GM12801 (cell line): Measurements from ENCODE around the gene CECR2.

ENCODE experiments used
- CTCF ChIP-seq: IDR thresholded peaks from one replicate; pipeline ENCODE4 v1.5.1; 2011; ENCODE audit warnings: control low read depth; ENCODE audit not compliant: insufficient read length; ENCODE audit errors: extremely low read depth

CECR2 gene

GRCh38 chr22:17548010-17548755 is 178.9 kb downstream of the CECR2 start:
- no peak for TF ChIP-seq CTCF

GRCh38 chr22:17548756-17549035 is 179.4 kb downstream of the CECR2 start:
- no peak for TF ChIP-seq CTCF

GRCh38 chr22:17549183-17549582 is 179.9 kb downstream of the CECR2 start:
- TF ChIP-seq CTCF = no peak

- no peak for TF ChIP-seq CTCF
Observed at GRCh38 chr22:17549655-17550054, 180.4 kb downstream of the CECR2 start.

- no peak for TF ChIP-seq CTCF
Observed at GRCh38 chr22:17552737-17553136, 183.5 kb downstream of the CECR2 start.

- TF ChIP-seq CTCF = no peak
Observed at GRCh38 chr22:17554814-17555213, 185.6 kb downstream of the CECR2 start.

- no peak for TF ChIP-seq CTCF
Observed at GRCh38 chr22:17559188-17559587, 189.9 kb downstream of the CECR2 start.
